ENCODE results near the gene UFD1. TPM values are rescaled to one million over a fixed set of nuclear protein-coding genes. Genes with fewer than 3 reads are reported as not detected.
A peak's percentile ranks its signal among the peaks of the same experiment; 100 is the strongest.

UFD1 gene
- total and polyA plus RNA-seq, 2 experiments from 2014 or later: 23.4 to 77.3 TPM

- Histone ChIP-seq H3K4me3 (no peak overlapping the region), H3K36me3 (no peaks in the 10 kb centered on the region), H3K4me1 (ENCODE audit: low read depth) (no peaks in the 10 kb centered on the region), H3K27ac (no peak overlapping the region), H3K9me3 (ENCODE audit: low read depth) (no peaks in the 10 kb centered on the region), H3K27me3 (no peaks in the 10 kb centered on the region)
- DNase-seq (ENCODE audit: low read depth in 1 of 2, low spot score in 1 of 2): no peak
- TF ChIP-seq CTCF (IDR thresholded peaks at IDR 0.05; ENCODE audit: low read depth, low read length): no peak
Observed at GRCh38 chr22:19494001-19494560, 15.1 kb upstream of the UFD1 start.

GRCh38 chr22:19492504-19493174, 13.6 kb upstream of the UFD1 start:
- no peak for DNase-seq (ENCODE audit: low read depth in 1 of 2, low spot score in 1 of 2)
- Histone ChIP-seq H3K9me3 (ENCODE audit: low read depth) (no peaks in the 10 kb centered on the region), H3K4me3 (no peak overlapping the region), H3K4me1 (ENCODE audit: low read depth) (no peaks in the 10 kb centered on the region), H3K27me3 (no peaks in the 10 kb centered on the region), H3K27ac (no peak overlapping the region), H3K36me3 (no peaks in the 10 kb centered on the region)
- TF ChIP-seq CTCF (IDR thresholded peaks at IDR 0.05; ENCODE audit: low read depth, low read length): no peak

DNA sequence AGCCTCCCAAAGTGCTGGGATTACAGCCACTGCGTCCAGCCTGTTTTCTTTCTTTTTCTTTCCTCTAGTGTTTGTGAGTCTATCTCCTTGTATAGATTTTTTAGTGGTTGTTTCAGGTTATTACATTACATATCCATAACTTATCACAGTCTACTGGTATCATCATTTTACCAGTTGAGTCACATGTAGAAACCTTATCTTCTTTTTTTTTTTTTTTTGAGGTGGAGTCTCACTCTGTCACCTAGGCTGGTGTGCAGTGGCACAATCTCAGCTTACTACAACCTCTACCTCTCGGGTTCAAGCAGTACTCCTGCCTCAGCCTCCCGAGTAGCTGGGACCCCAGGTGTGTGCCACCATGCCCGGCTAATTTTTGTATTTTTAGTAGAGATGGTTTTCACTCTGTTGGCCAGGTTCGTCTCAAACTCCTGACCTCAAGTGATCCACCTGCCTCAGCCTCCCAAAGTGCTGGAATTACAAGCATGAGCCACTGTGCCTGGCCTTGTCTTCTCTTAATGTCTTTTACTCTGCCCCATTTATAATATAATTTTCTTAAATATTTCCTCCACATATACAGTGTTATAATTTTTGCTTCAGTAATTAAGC, 11.7 kb upstream of the UFD1 start:
- Histone ChIP-seq H3K4me3 (no peak overlapping the region), H3K27ac (no peak overlapping the region), H3K9me3 (ENCODE audit: low read depth) (no peaks in the 10 kb centered on the region), H3K36me3 (no peaks in the 10 kb centered on the region), H3K27me3 (no peaks in the 10 kb centered on the region), H3K4me1 (ENCODE audit: low read depth) (no peaks in the 10 kb centered on the region)
- TF ChIP-seq CTCF (IDR thresholded peaks at IDR 0.05; ENCODE audit: low read depth, low read length): no peak
- DNase-seq (ENCODE audit: low read depth in 1 of 2, low spot score in 1 of 2): no peak

- Histone ChIP-seq H3K27ac (no peak overlapping the region), H3K9me3 (ENCODE audit: low read depth) (no peaks in the 10 kb centered on the region), H3K4me3 (no peak overlapping the region), H3K27me3 (no peaks in the 10 kb centered on the region), H3K4me1 (ENCODE audit: low read depth) (no peaks in the 10 kb centered on the region), H3K36me3 (no peaks in the 10 kb centered on the region)
- DNase-seq (ENCODE audit: low read depth in 1 of 2, low spot score in 1 of 2): peak in 1 of 2 donors; percentile 44
- TF ChIP-seq CTCF (IDR thresholded peaks at IDR 0.05; ENCODE audit: low read depth, low read length): peak; percentile 11
Observed at GRCh38 chr22:19488884-19489843, 10.2 kb upstream of the UFD1 start.

DNA sequence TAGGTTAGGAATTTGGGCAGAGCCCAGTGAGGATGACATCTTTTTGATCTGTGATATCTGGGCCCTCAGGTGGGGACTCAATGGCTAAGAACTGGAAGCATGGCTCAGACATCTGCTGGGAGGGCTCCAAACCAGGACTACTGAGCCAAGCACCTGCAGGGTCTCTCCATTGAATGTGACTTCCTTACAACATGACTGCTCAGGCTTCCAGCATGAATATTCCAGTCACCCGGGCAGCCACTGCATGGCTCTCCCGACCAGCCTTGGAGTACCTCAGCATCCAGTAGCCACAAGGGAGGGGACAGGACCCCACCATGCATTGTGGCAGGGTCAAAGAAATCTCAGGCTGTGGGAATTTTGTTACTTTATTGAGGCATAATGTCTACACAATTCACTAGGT, 9.3 kb upstream of the UFD1 start:
- Histone ChIP-seq H3K36me3 (no peaks in the 10 kb centered on the region), H3K27me3 (no peaks in the 10 kb centered on the region), H3K4me3 (no peak overlapping the region), H3K9me3 (ENCODE audit: low read depth) (no peaks in the 10 kb centered on the region), H3K4me1 (ENCODE audit: low read depth) (no peaks in the 10 kb centered on the region), H3K27ac (no peak overlapping the region)
- no peak for TF ChIP-seq CTCF (IDR thresholded peaks at IDR 0.05; ENCODE audit: low read depth, low read length)
- DNase-seq (ENCODE audit: low read depth in 1 of 2, low spot score in 1 of 2): no peak
